Kidney (tissue), 14 donors: ENCODE measurements around the gene TMED4. TPM values are rescaled to one million over a fixed set of nuclear protein-coding genes. Genes with fewer than 3 reads are reported as not detected.
A peak's percentile ranks its signal among the peaks of the same experiment; 100 is the strongest.

ENCODE experiments used
- DNase-seq, 5 donors: peaks; one replicate each; pipeline ENCODE4 v3.0.0-alpha.2; 2013 to 2020
- FAIRE-seq: peaks from 2 replicates; lab custom pipeline; 2012; peaks lifted over from hg19 to GRCh38; lab: Jason Lieb, UNC
- H3K27ac ChIP-seq, 2 donors: one replicate each; pipeline ENCODE4 v1.7.0; 2013; ENCODE audit warnings: low read depth in 2 of 2, low read length in 2 of 2, inconsistent platforms in 1 of 2
- H3K27me3 ChIP-seq: one replicate; pipeline ENCODE4 v1.7.1; 2013; ENCODE audit warnings: low read length, inconsistent platforms; ENCODE audit not compliant: control insufficient read depth, insufficient read depth
- H3K36me3 ChIP-seq, 3 donors: one replicate each; pipeline versions ENCODE4 v1.7.0 to v1.7.1; 2013; ENCODE audit warnings: low read length in 3 of 3, control low read depth in 1 of 3, inconsistent platforms in 1 of 3; ENCODE audit not compliant: insufficient read depth in 3 of 3, control insufficient read depth in 2 of 3
- H3K4me1 ChIP-seq, 3 donors: one replicate each; pipeline versions ENCODE4 v1.7.0 to v1.7.1; 2013; ENCODE audit warnings: low read length in 3 of 3, inconsistent platforms in 1 of 3, low read depth in 1 of 3; ENCODE audit not compliant: control insufficient read depth in 2 of 3, insufficient read depth in 2 of 3
- H3K4me3 ChIP-seq, 3 donors: one replicate each; pipeline versions ENCODE4 v1.7.0 to v1.8.1; 2013; ENCODE audit warnings: low read length in 3 of 3, control low read depth in 1 of 3, inconsistent platforms in 1 of 3
- H3K9ac ChIP-seq, 3 donors: one replicate each; pipeline versions ENCODE4 v1.7.0 to v1.7.1; 2013; ENCODE audit warnings: low read length in 3 of 3, control low read depth in 1 of 3, inconsistent platforms in 1 of 3
- H3K9me3 ChIP-seq, 3 donors: one replicate each; pipeline versions ENCODE4 v1.7.0 to v1.7.1; 2013; ENCODE audit warnings: low read length in 3 of 3, control low read depth in 1 of 3, inconsistent platforms in 1 of 3; ENCODE audit not compliant: control insufficient read depth in 2 of 3, insufficient read depth in 1 of 3
- CTCF ChIP-seq: IDR thresholded peaks from 3 replicates; pipeline ENCODE4 v1.5.1; 2012; ENCODE audit warnings: mild to moderate bottlenecking, moderate library complexity, borderline replicate concordance; ENCODE audit not compliant: insufficient read depth; ENCODE audit errors: extremely low read depth
- intact Hi-C: fragments of 100-400 bp; cut with DNase I; formaldehyde crosslinking; loops from one replicate; pipeline ENCODE4 v1.11.1; 2022
- polyA plus RNA-seq: library from polyadenylated mRNA; stranded (reverse); fragments of 350-450 nt; fragmentation: Illumina TruSeq; extraction: RNeasy Lipid Tissue Mini Kit (QIAGEN cat#74804); gene quantifications from one replicate; pipeline ENCODE4 v1.2.3, GENCODE V29; 2014; ENCODE audit warnings: low read depth, low replicate concordance; ENCODE audit not compliant: insufficient read depth
- total RNA-seq: library from RNA; stranded (reverse); fragmentation: NEBNext Ultra II Directional; extraction: Animal tissue kit (Norgen Biotek cat#: 25700); gene quantifications from one replicate; pipeline ENCODE4 v1.2.1, GENCODE V29; 2021
- donor health status: control.
- donor health status: control.
- donor health status: control.
- donor health status: control.
- donor health status: control.
- donor health status: DM: yes; HTN: yes; CAD: no.
- donor health status: Normal renal cell carcinoma (clear cell type).

TMED4 gene
- total and polyA plus RNA-seq, 2 donors from 2014 or later = 105 to 138 TPM

- FAIRE-seq (no peak), DNase-seq (peak in 3 of 5 donors; percentile 53 to 81 (median 75))
- H3K36me3 ChIP-seq = no peaks in the 10 kb centered on the region
- TF ChIP-seq CTCF = no peak
- H3K4me3 ChIP-seq = no peak overlapping the region
- peaks cover 0 to 13% (median 2%) of the 10 kb centered on the region in 3 donors for H3K4me1 ChIP-seq
- no peaks in the 10 kb centered on the region for H3K27me3 ChIP-seq
- peak overlapping the region; percentile 81 to 83 for H3K27ac ChIP-seq
- H3K9ac ChIP-seq = peak overlapping the region in 1 of 3 donors; percentile 29
- H3K9me3 ChIP-seq = no peaks in the 10 kb centered on the region
- intact Hi-C loops = no loop called here
Observed at GRCh38 chr7:44595934-44596635, 14.1 kb upstream of the TMED4 start.

DNA sequence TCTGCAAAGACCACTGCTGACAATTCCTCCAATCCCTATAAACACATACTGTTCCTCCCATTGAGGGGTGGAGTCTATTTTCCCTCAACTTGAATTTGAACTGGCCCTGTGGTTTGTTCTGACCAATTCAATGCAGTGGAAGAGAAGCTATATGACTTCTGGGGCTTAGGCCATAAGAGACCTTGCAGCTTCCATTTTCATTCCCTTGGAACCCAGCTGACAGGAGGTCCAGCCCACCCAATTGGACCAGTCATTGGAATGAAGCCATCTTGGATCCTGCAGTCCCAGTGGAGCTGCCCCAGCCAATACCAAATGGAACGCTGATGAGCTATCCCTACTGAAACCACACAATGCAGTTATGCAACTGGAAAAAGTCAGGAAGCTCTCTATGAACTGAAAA, 8.9 kb upstream of the TMED4 start:
- H3K4me3 ChIP-seq = no peak overlapping the region

GRCh38 chr7:44587843-44588711, 6.0 kb upstream of the TMED4 start:
- no peak overlapping the region for H3K27ac ChIP-seq
- intact Hi-C loops = loop anchor here (10.0 kb wide), 2 partner anchors 257 to 547 kb away; partner anchors contain the start of gene H2AZ2
- TF ChIP-seq CTCF = peak; percentile 55
- no peak overlapping the region for H3K4me3 ChIP-seq
- H3K9me3 ChIP-seq = no peaks in the 10 kb centered on the region
- no peaks in the 10 kb centered on the region for H3K36me3 ChIP-seq
- FAIRE-seq = peak; percentile 49
- H3K4me1 ChIP-seq = no peaks in the 10 kb centered on the region
- H3K9ac ChIP-seq = no peak overlapping the region
- peak in 3 of 5 donors; percentile 38 to 62 (median 50) for DNase-seq
- H3K27me3 ChIP-seq = no peaks in the 10 kb centered on the region

More for the DNA sequence above, 8.9 kb upstream of the TMED4 start:
- H3K9me3 ChIP-seq = no peaks in the 10 kb centered on the region
- no peak overlapping the region for H3K9ac ChIP-seq
- H3K36me3 ChIP-seq = no peaks in the 10 kb centered on the region
- H3K27ac ChIP-seq = no peak overlapping the region
- H3K4me1 ChIP-seq = peaks cover 0 to 6% (median 2%) of the 10 kb centered on the region in 3 donors
- DNase-seq (no peak), FAIRE-seq (no peak)
- intact Hi-C loops = no loop called here
- no peak for TF ChIP-seq CTCF
- H3K27me3 ChIP-seq = no peaks in the 10 kb centered on the region
